ENCODE data around the gene CTSD.

The CTSD gene

DNA sequence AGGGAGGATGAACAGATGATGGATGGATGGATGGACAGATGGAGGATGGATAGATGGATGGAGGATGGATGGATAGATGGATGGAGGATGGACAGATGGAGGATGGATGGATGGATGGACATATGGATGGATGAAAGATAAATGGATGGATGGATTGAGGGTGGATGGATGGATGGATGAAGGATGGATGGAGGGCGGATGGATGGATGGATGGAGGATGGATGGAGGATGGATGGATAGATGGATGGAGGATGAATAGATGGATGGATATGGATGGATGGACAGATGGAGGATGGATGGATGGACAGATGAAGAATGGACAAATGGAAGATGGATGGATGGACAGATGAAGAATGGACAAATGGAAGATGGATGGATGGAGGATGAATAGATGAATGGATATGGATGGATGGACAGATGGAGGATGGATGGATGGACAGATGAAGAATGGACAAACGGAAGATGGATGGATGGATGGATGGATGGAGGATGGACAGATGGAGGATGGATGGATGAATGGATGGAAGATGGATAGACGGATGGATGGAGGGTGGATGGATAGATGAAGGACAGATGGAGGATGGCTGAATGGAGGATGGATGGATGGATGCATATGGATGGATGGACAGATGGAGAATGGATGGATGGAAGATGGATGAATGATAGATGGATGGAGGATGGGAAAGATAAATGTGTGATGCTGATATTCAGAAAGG is 20.7 kb downstream of the CTSD start:
- no peak for DNase-seq

DNA sequence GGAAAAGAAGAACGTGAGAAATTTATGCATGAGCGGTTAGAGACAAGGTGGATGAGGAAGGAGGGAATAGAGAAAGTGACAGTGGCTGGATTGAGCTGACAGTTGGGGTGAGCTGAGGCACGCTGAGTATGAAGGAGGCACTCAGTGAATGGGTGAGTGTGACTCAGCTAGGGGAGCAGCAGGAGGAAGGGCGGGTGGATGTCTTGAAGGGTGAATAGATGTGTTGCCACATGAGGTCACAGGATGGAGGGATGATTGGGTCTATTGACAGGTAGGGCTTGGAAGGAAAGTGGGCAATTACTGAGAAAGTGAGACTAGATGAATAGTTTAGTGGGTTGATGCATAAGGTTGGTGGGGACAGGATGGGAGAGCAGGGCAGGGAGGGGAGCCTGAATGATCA is 21.4 kb downstream of the CTSD start:
- DNase-seq, result no peak

DNA sequence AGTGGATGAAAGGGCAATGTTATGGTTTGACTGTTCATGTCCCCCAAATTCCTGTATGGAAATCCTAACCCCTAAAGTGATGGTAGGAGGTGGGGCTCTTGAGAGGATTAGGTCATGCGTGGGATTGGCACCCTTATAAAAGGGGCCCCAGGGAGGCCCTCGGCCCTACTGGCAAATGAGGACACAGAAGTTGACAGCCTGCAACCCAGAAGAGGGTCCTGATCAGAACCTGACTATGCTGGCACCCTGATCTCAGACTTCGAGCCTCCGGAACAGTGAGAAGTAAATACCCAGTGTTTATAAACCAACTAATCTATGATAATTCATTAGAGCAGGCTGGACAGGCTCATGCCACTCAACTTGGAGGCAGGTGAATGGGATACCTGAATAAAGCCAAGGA is 22.0 kb downstream of the CTSD start:
- no peak for DNase-seq

DNA sequence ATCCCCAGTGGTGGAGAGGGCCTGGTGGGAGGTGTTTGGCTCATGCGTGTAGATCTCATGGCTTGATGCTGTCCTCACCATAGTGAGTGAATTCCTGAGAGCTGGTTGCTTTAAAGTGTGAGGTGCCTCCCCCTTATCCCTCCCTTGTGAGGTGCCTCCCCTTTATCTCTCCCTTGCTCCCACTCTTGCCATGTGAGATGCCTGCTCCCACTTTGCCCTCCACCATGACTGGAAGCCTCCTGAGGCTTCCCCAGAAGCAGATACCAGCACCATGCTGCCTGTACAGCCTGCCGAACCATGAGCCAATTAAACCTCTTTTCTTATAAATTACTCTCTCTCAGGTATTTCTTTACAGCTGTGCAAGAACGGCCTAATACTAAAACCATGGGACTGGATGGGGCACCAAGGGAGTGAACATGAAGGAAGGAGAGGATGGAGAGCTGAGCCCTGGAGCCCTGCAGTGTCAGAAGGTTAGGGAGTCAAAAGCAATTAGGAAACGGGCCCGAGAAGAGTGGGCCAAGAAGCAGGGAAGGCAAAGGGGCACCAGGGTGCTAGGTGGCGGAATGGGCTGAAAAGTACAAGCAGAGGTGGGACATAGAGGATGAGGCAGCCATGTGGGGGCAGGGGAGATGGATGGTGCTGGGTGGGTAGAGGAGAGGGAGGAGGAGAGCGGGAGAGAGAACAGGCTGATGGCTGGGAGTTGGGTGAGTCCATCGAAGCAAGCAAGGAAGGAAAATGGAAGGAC is 22.8 kb downstream of the CTSD start:
- no peak for DNase-seq

DNA sequence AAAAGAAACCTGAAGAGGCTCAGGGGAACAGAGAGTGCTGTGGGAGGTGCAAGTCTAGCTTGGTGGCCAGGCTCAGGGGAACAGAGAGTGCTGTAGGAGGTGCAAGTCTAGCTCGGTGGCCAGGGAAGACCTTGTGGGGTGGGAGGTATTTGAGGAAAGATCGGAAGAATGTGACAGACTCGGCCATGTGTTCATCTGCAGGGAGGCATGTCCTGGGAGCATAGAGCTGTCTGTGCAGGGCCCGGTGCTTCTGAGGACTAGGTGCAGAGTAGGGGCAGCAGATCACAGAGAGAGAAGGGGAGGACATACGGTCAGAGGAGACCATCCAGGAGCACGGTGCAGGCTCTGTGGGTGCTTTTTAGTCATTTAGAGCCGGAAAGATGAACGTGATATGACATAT is 24.2 kb downstream of the CTSD start:
- DNase-seq, result no peak

DNA sequence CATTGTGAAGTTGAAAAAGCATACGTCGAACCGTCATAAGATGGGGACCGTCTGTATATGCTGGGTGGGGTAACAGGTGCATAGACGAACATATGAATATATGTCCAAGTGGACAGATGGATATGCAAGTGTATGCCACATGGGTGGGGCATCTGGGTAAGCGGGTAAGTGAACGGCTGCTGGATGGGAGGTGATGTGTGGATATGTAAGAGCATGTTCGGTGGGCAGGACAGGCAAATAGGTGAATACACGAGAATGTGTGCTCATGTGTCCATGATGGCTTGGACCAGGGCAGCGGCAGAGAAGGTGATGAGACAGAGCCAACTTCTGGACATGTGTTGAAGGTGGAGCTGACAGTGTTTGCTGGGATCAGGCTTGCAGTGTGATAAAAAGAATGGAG is 25.3 kb downstream of the CTSD start:
- DNase-seq, result no peak

DNA sequence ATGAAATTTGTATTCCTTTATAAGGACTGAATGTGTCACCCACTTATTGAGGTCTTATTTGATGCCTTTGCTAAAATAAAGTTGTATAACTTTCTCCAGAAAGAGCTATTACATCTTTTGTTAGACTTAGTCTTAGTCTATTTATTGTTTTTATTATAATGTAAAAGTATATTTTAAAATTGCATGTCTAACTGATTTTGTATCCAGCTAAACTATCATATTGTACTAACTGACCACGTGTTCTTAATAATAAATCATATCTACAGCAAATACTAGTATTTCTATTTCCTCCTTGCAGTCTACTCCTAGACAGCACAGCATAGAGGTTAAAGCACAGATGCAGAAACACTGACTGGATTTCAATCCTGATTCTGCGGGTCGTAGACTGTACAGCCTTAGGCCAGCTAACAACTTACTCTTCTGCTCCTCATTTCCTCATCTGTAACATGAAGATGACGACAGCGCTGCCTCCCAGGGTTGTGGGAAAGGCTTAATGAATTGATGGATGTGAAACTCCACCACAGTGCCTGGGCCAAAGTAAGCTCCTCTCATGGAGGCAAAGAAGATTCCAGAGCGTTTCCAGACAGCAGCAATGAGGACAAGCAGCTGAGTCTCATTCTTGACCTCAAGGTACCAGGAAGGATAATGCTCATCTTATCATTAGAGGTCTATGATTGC is 26.5 kb downstream of the CTSD start:
- DNase-seq, result no peak

DNA sequence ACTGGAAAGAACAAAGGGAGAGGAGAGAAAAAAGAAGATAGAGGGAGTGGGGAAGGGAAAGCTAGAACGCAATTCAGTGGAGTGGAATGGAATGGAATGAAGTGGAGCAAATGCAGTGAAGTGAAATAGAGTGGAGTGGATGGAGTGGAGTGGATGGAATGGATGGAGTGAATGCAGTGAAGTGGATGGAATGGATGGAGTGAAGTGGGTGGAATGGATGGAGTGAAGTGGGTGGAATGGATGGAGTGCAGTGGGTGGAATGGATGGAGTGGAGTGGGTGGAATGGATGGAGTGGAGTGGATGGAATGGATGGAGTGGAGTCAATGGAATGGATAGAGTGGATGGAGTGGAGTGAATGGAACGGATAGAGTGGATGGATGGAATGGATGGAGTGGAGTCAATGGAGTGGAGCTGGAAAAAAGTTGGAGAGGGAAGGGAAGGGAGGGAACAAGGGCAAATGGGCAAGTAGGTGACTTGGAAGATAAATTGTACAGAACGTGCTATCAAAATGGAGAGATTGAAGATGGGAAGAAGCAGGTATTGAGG is 27.2 kb downstream of the CTSD start:
- DNase-seq, result no peak

DNA sequence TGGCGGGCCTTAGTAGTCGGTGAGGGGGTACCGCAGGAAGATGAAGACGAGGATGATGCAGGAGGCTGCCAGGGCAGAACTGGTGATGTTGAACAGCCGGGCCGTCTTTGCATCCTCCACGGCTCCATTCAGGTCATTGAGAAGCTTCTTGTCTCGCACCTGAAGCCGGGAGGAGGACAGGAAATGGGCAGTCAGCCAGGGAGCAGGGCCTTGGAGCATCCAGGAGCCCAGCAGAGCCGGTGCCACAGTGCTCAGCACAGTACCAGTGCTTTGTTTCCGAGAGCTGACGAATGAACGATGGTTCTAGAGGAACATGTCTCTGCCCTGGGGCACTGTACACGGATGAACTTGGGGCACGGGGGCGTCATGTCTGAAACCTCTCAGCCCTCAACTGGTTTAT is 28.5 kb downstream of the CTSD start:
- no peak for DNase-seq

DNA sequence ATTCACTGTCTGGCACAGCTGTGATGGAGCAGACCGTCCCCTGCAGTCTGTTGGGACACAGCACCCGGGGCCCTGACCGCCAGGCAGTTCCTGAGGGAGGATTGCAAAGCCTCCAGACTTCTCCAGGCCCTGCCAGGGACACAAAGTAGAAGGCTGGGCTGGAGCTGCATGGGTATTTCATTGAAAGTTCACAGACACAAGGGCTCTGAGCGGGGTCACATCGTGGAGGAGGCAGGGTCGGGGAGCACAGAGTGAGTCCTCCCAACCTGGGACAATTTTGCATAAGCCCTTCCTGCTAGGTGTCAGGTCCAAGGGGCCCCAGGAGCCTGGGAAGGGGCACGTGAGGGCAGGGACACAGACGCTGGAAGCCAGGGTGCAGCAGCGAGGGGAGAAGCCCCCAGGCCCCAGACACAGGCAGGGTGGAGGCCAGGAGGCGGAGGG is 29.1 kb downstream of the CTSD start:
- no peak for DNase-seq

DNA sequence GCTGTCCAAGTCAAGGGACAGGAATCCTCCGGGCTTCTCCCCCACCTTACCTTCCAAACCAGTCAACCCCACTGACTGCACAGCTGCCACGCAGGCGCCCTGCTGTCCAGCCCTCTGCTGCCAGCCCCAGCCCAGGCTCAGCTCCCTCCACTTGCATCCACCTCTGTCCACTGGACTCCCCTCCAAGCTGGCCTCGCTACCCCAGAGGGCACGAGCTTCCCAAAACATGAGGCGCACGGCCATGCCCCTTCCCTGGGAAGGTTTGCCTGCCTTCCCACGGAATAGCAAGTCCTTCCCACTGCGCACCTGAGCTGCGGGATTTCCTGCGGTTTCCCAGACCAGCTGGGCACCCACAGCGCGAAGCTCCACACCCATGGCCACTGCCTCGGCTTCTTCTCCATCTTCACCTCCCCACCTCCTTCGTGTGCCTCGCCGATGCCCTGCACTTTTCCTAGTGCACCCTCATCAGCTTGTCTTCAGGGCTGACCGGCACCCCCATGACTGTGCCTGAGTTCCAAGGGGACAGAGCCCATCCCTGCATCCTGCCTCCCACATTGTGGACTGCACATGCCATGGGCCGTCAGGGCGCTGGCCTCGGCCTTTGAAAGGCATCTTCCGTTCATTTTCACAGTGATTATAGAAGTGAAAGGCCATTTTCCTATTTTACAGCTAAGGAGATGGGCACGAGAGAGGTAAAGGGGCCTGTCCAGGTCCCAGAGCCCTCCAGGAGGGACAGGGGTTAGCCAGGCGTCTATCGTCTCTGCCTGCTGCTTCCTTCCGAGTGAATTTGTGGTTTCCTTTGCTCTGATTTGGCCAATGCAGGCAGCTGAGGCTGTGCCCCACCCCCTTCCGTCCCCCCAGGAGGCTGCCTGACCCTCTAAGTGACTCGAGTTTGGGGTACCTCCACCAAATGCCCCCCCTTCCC is 29.7 kb downstream of the CTSD start:
- no peak for DNase-seq

DNA sequence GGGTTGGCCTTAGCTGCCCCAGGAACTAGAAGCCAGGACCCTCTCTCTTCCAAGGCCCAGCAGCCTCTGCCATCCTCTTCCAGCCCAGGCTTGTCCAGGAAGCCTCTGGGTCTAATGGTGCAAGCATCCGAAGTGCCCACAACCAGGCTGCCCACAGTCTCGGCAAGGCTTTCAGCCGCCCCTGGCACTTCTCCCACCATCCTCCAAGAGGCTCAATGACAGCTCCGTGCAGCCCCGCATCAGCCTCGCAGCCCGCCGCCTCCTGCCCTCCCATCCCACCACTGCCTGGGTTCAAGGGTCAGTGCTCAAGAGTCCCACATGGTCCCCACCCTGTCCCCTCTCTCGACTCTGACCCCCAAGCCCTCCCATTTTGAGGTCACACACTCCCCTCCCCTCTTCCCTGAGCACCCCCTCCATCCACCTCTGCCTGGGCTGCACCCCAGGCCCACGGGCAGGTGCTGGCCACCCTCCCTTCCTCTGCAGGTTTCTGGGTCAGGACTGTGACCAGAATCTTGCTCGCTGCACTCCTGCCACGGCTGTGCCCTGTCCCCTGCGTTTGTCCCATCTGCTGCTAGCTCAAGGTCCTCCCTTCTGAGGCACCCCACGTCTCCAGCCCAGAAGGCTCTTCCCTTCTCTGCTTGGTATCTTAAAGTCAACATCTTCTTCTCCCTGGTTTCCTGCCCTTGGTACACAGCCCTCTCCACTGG is 30.6 kb downstream of the CTSD start:
- DNase-seq, result no peak

DNA sequence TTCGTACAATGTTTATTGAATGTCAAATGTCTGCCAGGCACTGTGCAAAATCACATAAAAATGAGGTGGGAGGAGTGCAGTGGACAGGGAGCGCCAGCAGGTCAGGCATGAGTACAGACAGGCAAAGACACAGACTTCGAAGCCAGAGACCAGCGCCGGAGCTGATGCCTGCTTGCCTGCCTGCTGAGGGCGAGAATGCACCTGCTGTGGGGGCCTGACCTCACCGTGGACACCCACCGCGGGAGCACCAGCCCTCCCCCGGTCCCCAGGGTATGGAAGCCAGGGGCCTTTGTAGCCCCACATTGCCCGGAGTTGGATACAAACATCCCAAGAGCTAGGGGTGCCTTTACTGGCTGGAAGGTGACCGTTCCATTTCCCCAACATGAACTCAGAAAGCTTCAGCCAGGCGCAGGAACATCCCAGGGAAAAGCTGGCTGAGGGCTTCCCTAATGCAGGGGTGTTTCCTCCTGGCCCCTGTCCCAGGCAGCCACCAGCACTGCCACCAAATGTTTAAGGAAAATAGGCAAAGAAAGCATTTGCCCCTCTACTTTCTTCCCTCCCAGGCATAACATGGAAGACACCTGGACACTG is 31.2 kb downstream of the CTSD start:
- no peak for DNase-seq

DNA sequence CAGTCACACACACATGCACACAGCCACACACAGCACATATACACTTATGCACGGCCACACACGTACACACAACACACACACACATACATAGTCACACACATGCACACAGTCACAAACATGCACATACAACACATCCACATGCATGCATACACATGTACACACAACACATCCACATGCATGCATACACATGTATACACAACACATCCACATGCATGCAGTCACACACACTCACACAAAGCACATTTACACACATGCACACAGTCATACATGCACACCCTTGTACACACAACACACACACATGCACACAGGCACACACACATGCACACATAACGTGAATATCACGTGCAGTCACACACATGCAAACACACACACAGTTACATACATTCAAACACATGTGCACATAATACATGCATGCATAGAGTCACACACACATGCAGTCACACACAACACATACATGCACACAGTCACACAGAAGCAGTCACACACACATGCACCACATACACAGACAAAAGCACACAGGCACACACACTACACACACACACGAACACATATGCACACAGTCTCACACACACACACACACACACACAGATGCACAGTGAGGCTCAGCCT is 32.2 kb downstream of the CTSD start:
- DNase-seq, result no peak

DNA sequence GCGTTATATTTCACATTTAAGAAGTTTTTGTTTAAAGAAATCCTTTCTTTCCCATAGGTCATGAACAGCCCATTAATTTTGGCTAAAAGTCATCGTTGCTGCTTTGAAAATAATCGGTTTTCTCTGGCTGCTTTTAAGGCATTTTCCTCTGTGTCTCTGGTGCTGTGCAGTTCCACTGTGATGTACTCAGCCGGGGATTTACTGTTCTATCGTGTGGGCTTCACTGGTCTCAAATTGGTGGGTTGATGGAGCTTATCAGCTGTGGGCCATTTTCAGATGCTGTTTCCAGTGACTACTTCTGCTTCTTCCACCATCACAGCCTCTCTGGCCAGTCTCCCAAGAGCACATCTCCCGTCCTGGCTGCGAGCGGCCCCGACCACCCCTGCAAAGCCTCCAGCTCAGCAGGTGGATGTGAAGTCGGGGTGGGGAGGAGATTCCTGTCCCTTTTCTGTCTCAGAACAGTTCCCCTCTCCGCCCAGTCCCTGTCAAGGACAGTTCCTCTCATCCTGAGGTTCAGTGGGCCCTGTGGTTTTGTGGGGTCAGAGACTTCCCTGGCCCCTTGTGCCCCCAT is 33.6 kb downstream of the CTSD start:
- DNase-seq, result no peak

DNA sequence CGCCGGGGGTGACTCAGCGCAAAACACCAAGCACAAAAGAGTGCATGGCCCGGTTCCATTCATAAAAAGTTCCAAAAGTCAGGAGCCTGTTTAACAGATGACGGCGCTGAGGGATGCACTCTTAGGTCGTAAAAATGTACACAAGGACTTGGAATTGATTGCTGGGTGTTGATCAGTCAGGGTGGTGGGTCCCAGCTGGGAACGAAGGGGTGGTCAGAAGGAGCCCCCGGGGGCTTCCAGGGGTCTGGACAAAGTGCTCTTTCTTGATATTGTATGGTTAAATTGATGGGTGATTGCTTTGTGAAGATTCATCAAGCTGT is 34.1 kb downstream of the CTSD start:
- DNase-seq, result no peak

DNA sequence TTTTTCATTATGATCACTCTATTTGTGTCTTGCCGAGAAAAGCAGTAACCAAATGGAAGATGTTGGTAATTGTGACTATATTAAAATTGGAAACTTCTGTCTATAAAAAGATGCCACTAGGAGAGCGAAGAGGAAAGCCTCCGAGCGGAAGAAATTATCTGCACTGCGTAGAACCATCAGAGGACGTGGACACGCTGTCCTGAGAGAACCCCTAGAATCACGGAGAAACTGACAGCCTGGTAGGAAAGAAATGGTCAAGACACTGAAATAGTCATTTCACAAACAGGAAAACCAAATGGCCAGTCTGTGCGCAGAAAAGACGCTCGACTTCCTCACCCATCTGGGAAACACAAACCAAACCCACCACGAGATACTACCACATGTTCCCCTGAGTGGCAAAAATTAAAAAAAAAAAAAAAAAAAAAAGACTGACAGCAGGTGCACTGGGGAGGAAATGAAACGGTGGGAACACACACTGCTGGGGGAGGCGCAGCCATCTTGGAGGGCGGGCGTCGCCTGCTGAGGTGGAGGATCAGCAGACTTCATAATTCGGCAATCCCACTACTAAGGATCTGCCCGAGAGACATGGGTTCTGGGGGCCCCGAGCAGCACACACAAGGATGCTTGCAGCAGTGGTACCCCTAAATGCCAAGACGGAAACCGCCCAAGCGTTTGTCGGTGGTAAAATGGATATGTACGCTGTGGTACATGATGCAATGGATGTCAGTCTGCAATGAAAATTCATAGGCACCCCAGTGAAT is 34.6 kb downstream of the CTSD start:
- DNase-seq, result peak; percentile 17 to 18

DNA sequence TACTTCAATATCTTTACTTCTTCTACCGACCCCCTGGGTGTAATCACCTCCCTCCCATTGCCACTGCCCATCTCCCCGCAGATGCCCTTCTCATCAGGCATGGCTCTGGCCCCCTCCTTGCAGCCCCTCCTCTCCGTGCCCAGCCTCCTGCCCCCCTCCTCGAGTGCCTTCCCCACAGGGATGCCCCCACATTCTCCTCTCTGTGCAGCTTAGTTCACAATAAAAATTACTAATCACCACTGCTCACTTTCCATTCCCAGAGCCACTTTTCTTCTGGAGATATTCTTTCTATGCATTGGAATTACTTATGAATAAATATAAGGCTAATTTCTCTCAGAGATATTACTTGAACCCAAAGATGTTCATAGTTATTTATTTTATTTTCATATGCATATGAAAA is 35.4 kb downstream of the CTSD start:
- no peak for DNase-seq

DNA sequence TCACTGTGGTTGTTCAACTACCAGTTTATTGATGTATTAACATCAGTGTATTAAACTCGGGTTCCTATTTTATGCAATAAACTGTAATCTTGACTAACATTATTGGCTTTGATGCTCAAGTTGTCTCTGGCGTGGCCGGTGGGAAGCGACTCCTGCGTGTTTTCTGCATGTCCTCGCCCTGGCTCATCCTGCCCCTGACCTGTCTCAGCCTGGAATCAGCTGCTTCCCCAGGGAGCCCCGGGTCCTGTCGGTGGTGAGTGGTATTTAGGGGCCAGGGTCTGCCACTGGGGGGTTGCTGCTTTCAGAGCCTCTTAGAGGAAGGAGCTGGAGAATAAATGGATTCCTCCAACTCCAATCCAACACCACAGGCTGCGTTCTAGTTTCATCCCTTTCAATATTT is 35.9 kb downstream of the CTSD start:
- DNase-seq, result no peak

DNA sequence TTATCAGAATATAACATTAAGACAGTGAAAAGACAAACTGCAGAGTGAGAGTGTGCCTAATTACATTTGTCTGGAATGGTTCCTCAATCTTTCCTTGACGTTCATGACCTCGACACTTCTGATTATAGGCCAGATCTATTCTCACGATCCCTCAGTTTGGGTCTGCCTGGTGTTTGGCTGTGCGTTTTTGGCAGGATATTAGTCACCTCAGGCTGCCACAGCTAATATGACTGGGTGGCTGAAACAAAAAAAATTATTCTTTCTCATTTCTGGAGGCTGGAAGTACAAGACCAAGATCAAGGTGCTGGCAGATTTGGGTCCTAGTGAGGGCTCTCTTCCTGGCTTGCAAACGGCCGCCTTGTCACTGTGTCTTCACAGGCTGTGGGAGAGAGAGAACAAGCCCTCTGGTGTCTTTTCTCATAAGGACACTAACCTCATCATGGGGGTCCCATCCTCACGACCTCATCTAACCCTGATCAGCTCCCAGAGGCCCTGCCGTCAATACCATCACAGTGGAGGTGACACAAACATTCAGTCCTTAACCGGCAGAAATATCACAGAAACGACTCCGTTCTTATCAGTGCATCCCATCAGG is 36.5 kb downstream of the CTSD start:
- DNase-seq, result no peak

Data from AML-193 (cell line).